Spleen (tissue), 11 donors: ENCODE measurements around the gene IKZF4. TPM values are rescaled to one million over a fixed set of nuclear protein-coding genes. Genes with fewer than 3 reads are reported as not detected.

Experiments
- DNase-seq: peaks from one replicate; pipeline ENCODE4 v3.0.0-alpha.2; 2020
- H3K27ac ChIP-seq, 8 donors: fragments of 200-600 bp; sonication (generic) in 7 of 8; 1 replicate in 4 of 8; 2 replicates in 4 of 8; pipeline versions ENCODE4 v1.5.0 to v1.8.0; 2016 to 2021; ENCODE audit warnings: inconsistent platforms in 4 of 8, mild to moderate bottlenecking in 4 of 8, moderate library complexity in 1 of 8
- H3K27me3 ChIP-seq, 7 donors: fragments of 200-600 bp; sonication (generic) in 6 of 7; replicated peaks in 1 of 7; 1 replicate in 4 of 7; 2 replicates in 3 of 7; pipeline versions ENCODE4 v1.5.0 to v1.8.0; 2016 to 2021; ENCODE audit warnings: inconsistent platforms in 3 of 7, mild to moderate bottlenecking in 1 of 7
- H3K36me3 ChIP-seq, 6 donors: fragments of 200-600 bp; sonication (generic) in 5 of 6; 1 replicate in 4 of 6; 2 replicates in 2 of 6; pipeline versions ENCODE4 v1.5.0 to v1.8.0; 2016 to 2021; ENCODE audit warnings: inconsistent platforms in 2 of 6
- H3K4me1 ChIP-seq, 6 donors: fragments of 200-600 bp; sonication (generic) in 5 of 6; 1 replicate in 3 of 6; 2 replicates in 3 of 6; pipeline versions ENCODE4 v1.5.0 to v1.8.0; 2016 to 2021; ENCODE audit warnings: inconsistent platforms in 3 of 6
- H3K4me3 ChIP-seq, 8 donors: fragments of 200-600 bp; sonication (generic) in 7 of 8; 1 replicate in 4 of 8; 2 replicates in 4 of 8; pipeline versions ENCODE4 v1.5.0 to v1.8.0; 2016 to 2021; ENCODE audit warnings: inconsistent platforms in 4 of 8, mild to moderate bottlenecking in 4 of 8, moderate library complexity in 2 of 8
- H3K9me3 ChIP-seq, 8 donors: fragments of 200-600 bp; sonication (generic) in 7 of 8; 1 replicate in 4 of 8; 2 replicates in 4 of 8; pipeline versions ENCODE4 v1.5.0 to v1.8.0; 2016 to 2021; ENCODE audit warnings: inconsistent platforms in 4 of 8
- CTCF ChIP-seq, 11 experiments: fragments of 200-600 bp in 7 of 11; fragments of 450-650 bp in 4 of 11; sonication (generic) in 4 of 11; IDR thresholded peaks in 8 of 11; conservative IDR thresholded peaks in 3 of 11; 1 replicate in 7 of 11; 2 replicates in 4 of 11; pipeline versions ENCODE4 v1.4.0 to v1.8.0; 2016 to 2021; ENCODE audit warnings: antibody characterized with exemption in 11 of 11, inconsistent platforms in 4 of 11, mild to moderate bottlenecking in 1 of 11
- POLR2A ChIP-seq, 3 donors: fragments of 450-650 bp; IDR thresholded peaks; one replicate each; pipeline ENCODE4 v1.5.1; 2017; ENCODE audit warnings: antibody characterized with exemption in 3 of 3, mild to moderate bottlenecking in 1 of 3
- POLR2AphosphoS5 ChIP-seq, 3 donors: sonication (generic); formaldehyde crosslinking; IDR thresholded peaks; one replicate each; pipeline ENCODE4 v1.5.1; 2017; ENCODE audit warnings: antibody characterized with exemption in 3 of 3
- WGBS, 5 donors: extraction: QIAGEN DNeasy Blood & Tissue Kit in 3 of 5; methylation state at CpG; one replicate each; pipeline versions ENCODE4 v1.1.5 to v1.1.7; 2013 to 2018; 5-methylcytosine and 5-hydroxymethylcytosine counted together
- intact Hi-C: fragments of 100-400 bp; cut with DNase I; formaldehyde crosslinking; loops from one replicate; pipeline ENCODE4 v1.15.0; 2023; ENCODE audit warnings: low total_unique reads
- polyA plus RNA-seq, 3 donors: library from polyadenylated mRNA; stranded (reverse); fragments of 200-250 nt; gene quantifications; one replicate each; pipeline ENCODE4 v1.2.1, GENCODE V29; 2013
- total RNA-seq, 7 donors: library from RNA; depleted of rRNA in 3 of 7; stranded (reverse); fragments of >200 nt in 3 of 7; fragmentation: NEBNext Ultra II Directional in 4 of 7; extraction: Animal tissue kit (Norgen Biotek cat#: 25700) in 4 of 7; gene quantifications; one replicate each; pipeline versions ENCODE4 v1.1.0 to v1.2.1, GENCODE V29; 2016 to 2021
- donor health status: healthy with polysubstance abuse.
- donor health status: DM: no; HTN: no; CAD: no; lungs with moderate emphysema.
- donor health status: DM: no; HTN: no; CAD: no.
- donor health status: Bipolar disorder and iron deficiency.
- donor health status: healthy.
- donor health status: DM: no; HTN: no; CAD: no.
- donor health status: DM: yes; HTN: yes; CAD: no.

IKZF4 gene
- total and polyA plus RNA-seq, 10 donors: 0.80 to 9.3 (median 5.7) TPM

DNA sequence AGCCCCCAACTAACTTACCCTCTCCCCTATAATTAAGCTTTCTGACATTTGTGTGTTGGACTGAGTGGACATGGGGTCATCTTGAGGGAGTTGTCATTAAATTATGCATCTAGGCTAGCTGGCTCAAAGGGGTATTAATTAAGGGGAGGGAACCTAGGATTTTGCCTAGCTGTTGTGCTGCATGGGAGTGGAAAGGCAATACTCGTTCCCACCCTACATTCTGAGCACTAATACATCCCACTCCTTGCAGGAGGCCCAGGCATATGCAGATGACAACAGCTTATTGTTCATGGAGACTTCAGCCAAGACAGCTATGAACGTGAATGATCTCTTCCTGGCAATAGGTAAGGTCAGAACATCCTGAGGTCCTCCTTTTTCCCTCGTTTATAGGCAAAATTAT, 29.7 kb upstream of the IKZF4 start:
- intact Hi-C loops: no loop called here

DNA sequence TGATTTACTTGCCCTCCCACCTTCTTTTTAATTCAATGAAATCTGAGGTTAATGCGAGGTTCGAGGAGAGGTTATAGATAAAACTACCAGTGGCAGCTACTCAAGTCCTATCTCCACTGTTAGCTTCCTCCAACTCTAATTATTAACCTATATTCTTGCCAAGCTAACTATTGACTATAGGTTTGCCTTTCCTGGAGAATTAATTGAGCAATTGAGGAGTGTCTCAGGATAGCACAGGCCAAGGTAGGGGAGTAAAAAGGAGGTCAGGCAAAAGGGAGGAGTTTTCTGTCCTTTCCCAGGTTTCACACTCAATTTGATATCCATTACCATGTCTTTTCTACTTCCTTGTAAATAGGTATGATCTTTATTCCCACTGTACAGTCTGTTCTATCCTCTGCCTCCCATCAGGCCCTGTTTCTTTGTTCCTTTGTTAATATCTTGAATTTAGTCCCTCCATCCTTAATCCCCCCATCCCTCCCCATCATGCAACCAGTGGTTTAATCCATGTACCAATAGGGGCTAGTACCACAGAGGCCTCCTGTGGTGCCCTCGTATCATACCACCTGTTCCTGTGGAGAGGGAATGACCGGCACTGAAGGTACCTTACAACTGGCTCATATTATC, 27.5 kb upstream of the IKZF4 start:
- H3K4me3 ChIP-seq: no peak overlapping the region
- intact Hi-C loops: no loop called here
- DNase-seq: no peak
- WGBS, 5 donors: 82 to 97% (median 87%) methylated on average over 4 of the region's 4 CpGs
- TF ChIP-seq POLR2A (IDR thresholded peaks at IDR 0.05): no peak
- no peak for TF ChIP-seq CTCF (IDR thresholded peaks at IDR 0.05 in 8 of 11, conservative IDR thresholded peaks at IDR 0.05 in 3 of 11)
- TF ChIP-seq POLR2AphosphoS5 (IDR thresholded peaks at IDR 0.05): no peak
- peaks cover 0 to 30% (median 21%) of the 10 kb centered on the region in 6 donors for H3K4me1 ChIP-seq
- H3K36me3 ChIP-seq: peaks cover 7 to 73% (median 64%) of the 10 kb centered on the region in 6 donors
- H3K27ac ChIP-seq: peak overlapping the region in 1 of 8 donors; percentile 10
- no peaks in the 10 kb centered on the region for H3K9me3 ChIP-seq
- no peaks in the 10 kb centered on the region for H3K27me3 ChIP-seq

More for the DNA sequence above, 29.7 kb upstream of the IKZF4 start:
- WGBS, 5 donors: 85 to 96% (median 88%) methylated on average over 3 of the region's 3 CpGs
- Histone ChIP-seq H3K4me1 (peaks cover 0 to 8% (median 2%) of the 10 kb centered on the region in 6 donors), H3K4me3 (no peak overlapping the region), H3K27ac (no peak overlapping the region), H3K9me3 (no peaks in the 10 kb centered on the region), H3K27me3 (no peaks in the 10 kb centered on the region), H3K36me3 (peaks cover 7 to 95% (median 85%) of the 10 kb centered on the region in 6 donors)
- no peak for DNase-seq
- no peak for TF ChIP-seq POLR2A (IDR thresholded peaks at IDR 0.05)
- no peak for TF ChIP-seq POLR2AphosphoS5 (IDR thresholded peaks at IDR 0.05)
- no peak for TF ChIP-seq CTCF (IDR thresholded peaks at IDR 0.05 in 8 of 11, conservative IDR thresholded peaks at IDR 0.05 in 3 of 11)

DNA sequence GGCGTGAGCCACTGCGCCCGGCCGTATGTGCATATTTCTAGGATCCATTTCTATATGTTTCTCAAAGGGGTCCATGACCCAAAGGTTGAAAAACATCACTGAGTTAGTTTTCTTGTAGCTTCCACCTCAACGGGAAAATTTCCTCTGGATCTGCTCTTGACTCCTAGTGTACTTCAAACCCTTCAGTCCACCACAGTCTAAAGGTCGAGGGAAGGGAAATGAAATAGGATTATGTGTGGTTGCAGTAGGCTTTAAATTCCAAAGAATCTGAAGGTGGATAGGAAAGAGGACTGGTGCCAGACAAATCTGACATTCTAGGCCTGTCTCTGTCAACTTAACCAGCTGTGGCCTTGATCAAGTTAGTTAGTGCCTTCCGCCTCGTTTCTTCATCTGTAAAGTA, 25.5 kb upstream of the IKZF4 start:
- WGBS, 5 donors: 81 to 91% (median 86%) methylated on average over 8 of the region's 8 CpGs
- no peak for DNase-seq

More for the DNA sequence above, 25.5 kb upstream of the IKZF4 start:
- Histone ChIP-seq H3K27me3 (no peaks in the 10 kb centered on the region), H3K9me3 (no peaks in the 10 kb centered on the region), H3K27ac (peak overlapping the region in 1 of 8 donors; percentile 88), H3K36me3 (peaks cover 7 to 62% (median 46%) of the 10 kb centered on the region in 6 donors), H3K4me1 (peaks cover 0 to 35% (median 23%) of the 10 kb centered on the region in 6 donors), H3K4me3 (no peak overlapping the region)
- intact Hi-C loops: loop anchor here (5.0 kb wide), 1 partner anchor 47 kb away; the partner anchor contains the start of gene RPS26
- no peak for TF ChIP-seq CTCF (IDR thresholded peaks at IDR 0.05 in 8 of 11, conservative IDR thresholded peaks at IDR 0.05 in 3 of 11)
- no peak for TF ChIP-seq POLR2AphosphoS5 (IDR thresholded peaks at IDR 0.05)
- TF ChIP-seq POLR2A (IDR thresholded peaks at IDR 0.05): no peak
